HG02763 (cell line): ENCODE measurements around the gene HOXA6.

Experiments used
- ATAC-seq: cut with Tn5 transposase; IDR thresholded peaks from one replicate; pipeline ENCODE4 v1.9.1; 2021; ENCODE audit warnings: mild to moderate bottlenecking, moderate library complexity; ENCODE audit not compliant: unreplicated experiment

Gene HOXA6

GRCh38 chr7:27173956-27174873, 26.6 kb upstream of the HOXA6 start, which contains the start of gene HOXA10:
Gene HOXA10 (minus strand): TSS chr7:27174320. CDS start chr7:27174306, 14 bp downstream.
- no peak for ATAC-seq

- no peak for ATAC-seq
These were observed 26.0 kb upstream of the HOXA6 start for GRCh38 chr7:27173511-27173955.

GRCh38 chr7:27172823-27173510, 25.4 kb upstream of the HOXA6 start:
- ATAC-seq = no peak

- no peak for ATAC-seq
These were observed 24.8 kb upstream of the HOXA6 start for GRCh38 chr7:27172315-27172774.

DNA sequence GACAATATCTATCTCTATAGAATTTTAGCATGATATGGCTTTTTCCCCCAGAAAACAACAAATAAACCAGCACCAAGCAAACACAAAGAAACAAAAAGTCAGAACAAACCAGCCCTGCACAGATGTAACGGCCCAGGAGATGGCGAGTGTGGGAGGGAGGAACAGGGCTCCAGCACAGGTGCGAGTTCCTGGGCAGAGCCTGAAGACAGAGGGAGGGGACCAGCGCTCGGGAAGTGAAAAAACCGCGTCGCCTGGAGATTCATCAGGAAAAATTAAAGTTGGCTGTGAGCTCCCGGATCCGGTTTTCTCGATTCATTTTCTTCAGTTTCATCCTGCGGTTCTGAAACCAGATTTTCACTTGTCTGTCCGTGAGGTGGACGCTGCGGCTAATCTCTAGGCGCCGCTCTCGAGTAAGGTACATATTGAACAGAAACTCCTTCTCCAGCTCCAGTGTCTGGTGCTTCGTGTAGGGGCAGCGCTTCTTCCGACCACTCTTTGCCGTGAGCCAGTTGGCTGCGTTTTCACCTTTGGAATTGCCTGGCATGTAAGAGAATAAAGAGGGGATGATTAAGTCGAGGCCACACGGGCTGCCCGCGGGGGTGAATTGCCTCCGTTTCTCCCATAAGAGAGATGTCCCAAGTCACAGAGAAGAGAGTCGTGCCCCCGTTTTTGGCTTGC, 24.2 kb upstream of the HOXA6 start:
- no peak for ATAC-seq

GRCh38 chr7:27171325-27171636, 23.7 kb upstream of the HOXA6 start:
- no peak for ATAC-seq

GRCh38 chr7:27170426-27171324, 23.1 kb upstream of the HOXA6 start:
- no peak for ATAC-seq

DNA sequence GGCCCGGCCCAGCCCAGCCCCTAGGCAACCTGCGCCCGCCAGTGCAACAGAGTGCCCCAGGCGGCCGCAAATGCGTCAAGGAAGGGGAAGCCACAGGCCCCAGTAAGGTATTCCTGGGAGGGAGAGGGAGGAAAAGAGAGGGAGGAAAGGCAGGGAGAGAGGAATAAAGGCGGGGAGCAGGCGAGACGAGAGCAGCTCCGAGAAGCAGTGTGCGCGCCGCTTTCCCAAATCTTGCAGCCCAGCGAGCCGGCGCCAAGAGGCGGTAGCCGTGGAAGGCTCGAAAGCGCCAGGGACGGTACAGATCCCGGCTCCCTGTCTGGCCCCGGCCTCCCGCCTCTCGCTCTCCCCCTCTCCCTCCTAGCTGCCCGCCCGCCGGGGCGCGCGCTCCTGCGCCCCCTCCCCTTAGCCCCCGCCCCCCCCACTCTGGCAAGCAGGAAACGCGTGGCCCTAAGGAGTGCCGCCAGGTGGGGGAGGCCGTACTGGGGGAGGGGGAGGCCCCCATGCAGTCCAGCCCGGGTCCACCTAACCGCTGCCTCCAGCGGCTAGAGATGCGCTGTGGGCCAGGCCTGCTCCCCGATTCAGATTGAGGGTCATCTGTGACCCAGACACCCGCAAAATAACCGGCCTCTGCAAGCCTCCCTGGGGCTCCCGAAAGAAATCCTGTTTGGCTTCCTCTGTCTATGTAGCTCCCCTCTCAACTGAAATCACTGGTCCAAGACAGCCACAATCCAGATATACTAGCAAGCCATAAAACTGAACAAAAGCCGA, 22.3 kb upstream of the HOXA6 start:
- ATAC-seq = no peak

DNA sequence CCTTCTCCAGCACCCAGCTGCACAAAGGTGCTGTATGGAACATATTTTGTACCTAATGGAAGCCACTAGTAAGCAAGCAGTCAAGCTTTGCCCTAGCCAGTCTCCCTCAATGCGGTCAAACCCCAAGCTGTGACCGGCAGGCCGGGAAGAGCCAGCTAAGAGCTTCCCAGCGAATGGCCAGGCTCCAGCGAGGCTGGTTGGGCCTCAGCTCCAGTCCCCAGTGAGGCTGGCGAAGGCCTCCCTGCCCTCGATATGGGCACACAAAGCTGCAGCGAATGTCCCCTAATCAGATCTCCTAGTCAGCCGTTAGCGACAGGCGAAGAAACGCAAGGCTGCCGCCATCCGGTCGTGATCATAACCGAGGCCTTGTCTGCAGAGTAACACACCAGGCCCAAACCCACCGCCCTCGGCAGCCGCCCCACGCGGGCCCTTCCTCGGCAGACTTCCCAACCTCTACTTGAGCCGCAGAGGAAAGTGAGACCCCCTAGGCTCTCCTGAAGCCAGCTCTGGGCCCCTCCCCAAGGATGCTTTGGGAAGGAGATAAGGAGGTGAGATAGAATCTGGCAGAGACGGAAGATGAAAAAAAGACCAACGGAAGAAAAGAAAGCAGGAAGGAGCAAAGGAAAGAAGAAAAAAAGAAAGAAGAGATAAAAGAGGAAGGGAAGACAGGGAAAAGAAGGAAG, 20.8 kb upstream of the HOXA6 start:
- ATAC-seq = no peak

- ATAC-seq = no peak
These were observed 20.3 kb upstream of the HOXA6 start for GRCh38 chr7:27167916-27168264.

GRCh38 chr7:27166531-27167505, 19.2 kb upstream of the HOXA6 start:
- ATAC-seq = no peak

- ATAC-seq = no peak
These were observed 18.5 kb upstream of the HOXA6 start for GRCh38 chr7:27165996-27166530.

DNA sequence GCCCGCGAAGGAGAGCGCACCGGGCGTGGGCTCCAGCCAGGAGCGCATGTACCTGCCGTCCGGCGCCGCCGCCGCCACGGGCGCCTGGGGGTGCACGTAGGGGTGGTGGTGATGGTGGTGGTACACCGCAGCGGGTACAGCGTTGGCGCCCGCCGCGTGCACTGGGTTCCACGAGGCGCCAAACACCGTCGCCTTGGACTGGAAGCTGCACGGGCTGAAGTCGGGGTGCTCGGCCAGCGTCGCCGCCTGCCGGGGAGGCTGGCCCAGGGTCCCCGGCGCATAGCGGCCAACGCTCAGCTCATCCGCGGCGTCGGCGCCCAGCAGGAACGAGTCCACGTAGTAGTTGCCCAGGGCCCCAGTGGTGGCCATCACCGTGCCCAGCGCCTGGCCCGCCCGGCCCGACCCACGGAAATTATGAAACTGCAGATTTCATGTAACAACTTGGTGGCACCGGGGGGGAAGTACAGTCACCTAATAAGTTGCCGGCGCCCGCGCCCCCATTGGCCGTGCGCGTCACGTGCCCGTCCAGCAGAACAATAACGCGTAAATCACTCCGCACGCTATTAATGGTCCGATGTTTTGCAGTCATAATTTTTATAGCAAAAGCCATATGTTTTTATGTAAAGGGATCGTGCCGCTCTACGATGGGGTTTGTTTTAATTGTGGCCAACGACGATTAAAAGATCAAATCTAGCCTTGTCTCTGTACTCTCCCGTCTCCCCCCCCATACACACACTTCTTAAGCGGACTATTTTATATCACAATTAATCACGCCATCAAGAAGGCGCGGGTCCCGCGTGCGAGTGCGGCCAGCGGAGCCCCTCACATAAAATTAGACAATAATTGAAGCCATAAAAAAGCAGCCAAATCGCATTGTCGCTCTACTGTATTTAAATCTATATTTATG, 17.8 kb upstream of the HOXA6 start, which contains the start of gene HOXA9:
HOXA9 (minus strand) TSS at position 449 of the 907 bp plus-strand sequence; CDS start at position 369, 80 bp downstream.
- ATAC-seq = no peak

DNA sequence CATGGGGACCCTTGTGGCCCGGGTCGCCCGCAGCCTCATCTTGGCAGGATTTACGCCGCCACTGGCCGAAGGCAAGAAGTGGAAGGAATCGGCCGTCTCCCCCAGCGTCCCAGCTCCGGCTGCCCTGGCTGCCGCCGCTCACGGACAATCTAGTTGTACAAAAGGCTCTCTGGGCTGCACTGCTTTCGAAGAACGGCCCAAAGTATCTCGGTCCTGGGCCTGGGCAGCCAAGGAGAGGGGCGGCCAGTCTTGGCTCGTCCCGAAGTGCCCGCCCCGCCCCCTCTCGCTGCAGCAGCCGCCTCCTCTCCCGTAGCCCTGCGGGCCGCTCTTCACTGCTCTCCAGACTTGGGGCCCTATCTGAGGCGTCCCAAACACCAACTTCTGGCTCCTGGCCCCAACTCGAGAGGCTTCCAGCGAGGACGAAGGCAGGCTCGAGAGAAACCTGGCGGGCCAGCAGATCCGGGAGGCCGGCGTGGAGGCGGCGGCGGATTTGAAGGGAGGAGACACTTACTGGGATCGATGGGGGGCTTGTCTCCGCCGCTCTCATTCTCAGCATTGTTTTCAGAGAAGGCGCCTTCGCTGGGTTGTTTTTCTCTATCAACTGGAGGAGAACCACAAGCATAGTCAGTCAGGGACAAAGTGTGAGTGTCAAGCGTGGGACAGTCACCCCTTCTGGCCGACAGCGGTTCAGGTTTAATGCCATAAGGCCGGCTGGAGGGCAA, 17.0 kb upstream of the HOXA6 start:
- ATAC-seq = no peak

GRCh38 chr7:27164045-27164366, 16.4 kb upstream of the HOXA6 start:
- no peak for ATAC-seq
